Keratinocyte (primary cell): ENCODE results near the gene SPATC1L. TPM values are rescaled to one million over a fixed set of nuclear protein-coding genes. Genes with fewer than 3 reads are reported as not detected.

Experiments
- DNase-seq: peaks from one replicate; pipeline ENCODE4 v3.0.0-alpha.2; 2011; ENCODE audit warnings: low read depth, missing footprints, low spot score
- FAIRE-seq: peaks from 2 replicates; lab custom pipeline; 2011; peaks lifted over from hg19 to GRCh38; lab: Jason Lieb, UNC
- H2AFZ ChIP-seq: 2 replicates; pipeline ENCODE4 v1.6.0; 2012; ENCODE audit warnings: low read length, control low read depth, inconsistent platforms; ENCODE audit not compliant: control insufficient read depth
- H3K27ac ChIP-seq: 2 replicates; pipeline ENCODE4 v1.5.1; 2011; ENCODE audit warnings: low read length; ENCODE audit not compliant: control insufficient read depth, insufficient read depth
- H3K27me3 ChIP-seq: 3 replicates; pipeline ENCODE4 v1.6.0; 2011; ENCODE audit warnings: low read length; ENCODE audit not compliant: control insufficient read depth, insufficient read depth; ENCODE audit errors: extremely low read depth
- H3K36me3 ChIP-seq, 2 experiments: 2 replicates in 1 of 2; 3 replicates in 1 of 2; pipeline ENCODE4 v1.5.1; 2011; ENCODE audit warnings: low read length in 2 of 2, mild to moderate bottlenecking in 1 of 2; ENCODE audit not compliant: control insufficient read depth in 2 of 2, insufficient read depth in 2 of 2; ENCODE audit errors: extremely low read depth in 1 of 2
- H3K4me1 ChIP-seq: 3 replicates; pipeline ENCODE4 v1.5.1; 2011; ENCODE audit warnings: low read length; ENCODE audit not compliant: control insufficient read depth, insufficient read depth; ENCODE audit errors: extremely low read depth
- H3K4me2 ChIP-seq: 3 replicates; pipeline ENCODE4 v1.6.0; 2011; ENCODE audit warnings: low read depth, low read length; ENCODE audit not compliant: control insufficient read depth, insufficient read depth; ENCODE audit errors: extremely low read depth
- H3K4me3 ChIP-seq, 3 experiments: fragments of 200-600 bp in 1 of 3; sonication (generic) in 1 of 3; 2 replicates in 2 of 3; 3 replicates in 1 of 3; pipeline ENCODE4 v1.5.1; 2011 to 2016; ENCODE audit warnings: low read length in 3 of 3, mild to moderate bottlenecking in 3 of 3, control low read depth in 2 of 3, inconsistent platforms in 1 of 3, low read depth in 1 of 3, mixed read lengths in 1 of 3, mixed run types in 1 of 3, moderate library complexity in 1 of 3; ENCODE audit not compliant: control insufficient read depth in 2 of 3, insufficient read depth in 2 of 3; ENCODE audit errors: extremely low read depth in 1 of 3
- H3K79me2 ChIP-seq: 2 replicates; pipeline ENCODE4 v1.6.0; 2012; ENCODE audit warnings: low read length; ENCODE audit not compliant: control insufficient read depth, insufficient read depth
- H3K9ac ChIP-seq: 3 replicates; pipeline ENCODE4 v1.6.0; 2011; ENCODE audit warnings: low read length; ENCODE audit not compliant: control insufficient read depth, insufficient read depth; ENCODE audit errors: extremely low read depth
- H3K9me1 ChIP-seq: 3 replicates; pipeline ENCODE4 v1.6.0; 2011; ENCODE audit warnings: low read length; ENCODE audit not compliant: control insufficient read depth, insufficient read depth; ENCODE audit errors: extremely low read depth
- H3K9me3 ChIP-seq: 2 replicates; pipeline ENCODE4 v1.5.1; 2012; ENCODE audit warnings: low read depth, low read length; ENCODE audit not compliant: control insufficient read depth
- H4K20me1 ChIP-seq: 3 replicates; pipeline ENCODE4 v1.6.0; 2011; ENCODE audit warnings: low read length; ENCODE audit not compliant: control insufficient read depth, insufficient read depth; ENCODE audit errors: extremely low read depth
- EZH2 ChIP-seq: IDR thresholded peaks from one replicate; pipeline ENCODE4 v1.6.1; 2012; ENCODE audit warnings: inconsistent platforms, mild to moderate bottlenecking, low read length, moderate library complexity
- dilution Hi-C: fragments of 300-500 bp; cut with MboI; formaldehyde crosslinking; loops from one replicate; pipeline ENCODE4 v1.7.0; 2020; ENCODE audit warnings: low sequenced_read_pairs; ENCODE audit not compliant: extremely low pct_ligation_motif_present
- polyA plus RNA-seq, 5 experiments: library from polyadenylated mRNA; depleted of rRNA in 3 of 5; stranded (reverse) in 3 of 5; stranded (forward) in 1 of 5; unstranded in 1 of 5; fragments of >200 nt; gene quantifications; 1 replicate in 1 of 5; 2 replicates in 3 of 5; 3 replicates in 1 of 5; pipeline versions ENCODE4 v1.2.1 to v1.2.3, GENCODE V29; 2011 to 2012; ENCODE audit warnings: missing spikeins in 2 of 5, low read depth in 1 of 5, low replicate concordance in 1 of 5
- TF ChIP-seq, protein P1 (sequence below), 3 experiments: IDR thresholded peaks in 1 of 3; conservative IDR thresholded peaks in 1 of 3; optimal IDR thresholded peaks in 1 of 3; 2 replicates in 2 of 3; 3 replicates in 1 of 3; pipeline versions ENCODE3 to v1.5.1; 2011; ENCODE audit warnings: low read length in 3 of 3, mild to moderate bottlenecking in 3 of 3, moderate library complexity in 2 of 3, control low read depth in 1 of 3, inconsistent platforms in 1 of 3; ENCODE audit not compliant: insufficient read depth in 2 of 3; ENCODE audit errors: extremely low read depth in 1 of 3

SPATC1L gene
- polyA plus RNA-seq, 1 donor (not counting 4 experiments of a cell fraction or from before 2014, with no cell fraction given): 1.3 TPM

DNA sequence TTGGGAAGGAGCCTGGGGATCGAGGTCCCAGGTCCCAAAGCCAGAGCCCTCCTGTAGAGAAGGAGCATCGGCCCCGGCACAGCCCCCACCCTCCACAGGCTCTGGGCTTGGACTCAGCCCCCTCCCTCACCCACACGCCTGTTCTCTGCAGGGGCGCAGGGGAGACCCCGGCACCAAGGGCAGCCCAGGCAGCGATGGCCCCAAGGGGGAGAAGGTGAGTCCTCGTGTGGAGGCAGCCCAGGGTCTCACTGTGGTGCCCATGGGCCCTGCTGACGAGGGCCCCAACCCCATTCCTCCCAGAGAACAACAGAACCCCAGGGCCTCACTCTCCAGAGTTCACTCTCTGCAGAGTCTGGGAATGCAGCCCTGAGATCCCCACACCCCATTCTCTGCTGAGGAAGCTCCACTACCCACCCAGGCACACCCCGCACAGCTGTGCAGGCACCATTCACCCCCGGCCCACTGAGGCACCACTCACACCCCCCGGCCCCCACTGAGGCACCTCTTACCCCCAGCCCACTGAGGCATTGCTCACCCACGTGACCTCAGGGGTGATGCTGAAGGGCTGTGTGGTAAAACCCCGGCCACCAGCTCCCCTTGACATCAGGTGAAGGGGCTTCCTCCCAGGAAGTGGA lies 64.5 kb downstream of the SPATC1L start:
- DNase-seq (no peak), FAIRE-seq (no peak)
- Histone ChIP-seq H3K4me1 (no peaks in the 10 kb centered on the region), H3K9me3 (peaks cover 3% of the 10 kb centered on the region), H3K36me3 (no peaks in the 10 kb centered on the region), H3K4me3 (no peak overlapping the region), H3K27ac (no peak overlapping the region), H3K9ac (no peak overlapping the region), H4K20me1 (no peaks in the 10 kb centered on the region), H3K4me2 (no peak overlapping the region), H3K27me3 (no peaks in the 10 kb centered on the region), H2AFZ (no peak overlapping the region), H3K79me2 (no peaks in the 10 kb centered on the region), H3K9me1 (no peaks in the 10 kb centered on the region)
- no peak for TF ChIP-seq EZH2
- TF ChIP-seq, protein P1, sequence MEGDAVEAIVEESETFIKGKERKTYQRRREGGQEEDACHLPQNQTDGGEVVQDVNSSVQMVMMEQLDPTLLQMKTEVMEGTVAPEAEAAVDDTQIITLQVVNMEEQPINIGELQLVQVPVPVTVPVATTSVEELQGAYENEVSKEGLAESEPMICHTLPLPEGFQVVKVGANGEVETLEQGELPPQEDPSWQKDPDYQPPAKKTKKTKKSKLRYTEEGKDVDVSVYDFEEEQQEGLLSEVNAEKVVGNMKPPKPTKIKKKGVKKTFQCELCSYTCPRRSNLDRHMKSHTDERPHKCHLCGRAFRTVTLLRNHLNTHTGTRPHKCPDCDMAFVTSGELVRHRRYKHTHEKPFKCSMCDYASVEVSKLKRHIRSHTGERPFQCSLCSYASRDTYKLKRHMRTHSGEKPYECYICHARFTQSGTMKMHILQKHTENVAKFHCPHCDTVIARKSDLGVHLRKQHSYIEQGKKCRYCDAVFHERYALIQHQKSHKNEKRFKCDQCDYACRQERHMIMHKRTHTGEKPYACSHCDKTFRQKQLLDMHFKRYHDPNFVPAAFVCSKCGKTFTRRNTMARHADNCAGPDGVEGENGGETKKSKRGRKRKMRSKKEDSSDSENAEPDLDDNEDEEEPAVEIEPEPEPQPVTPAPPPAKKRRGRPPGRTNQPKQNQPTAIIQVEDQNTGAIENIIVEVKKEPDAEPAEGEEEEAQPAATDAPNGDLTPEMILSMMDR (optimal IDR thresholded peaks at IDR 0.05 in 1 of 3, IDR thresholded peaks at IDR 0.05 in 1 of 3, conservative IDR thresholded peaks at IDR 0.05 in 1 of 3; ENCODE audit: extremely low read depth in 1 of 3, insufficient read depth in 2 of 3, low read length in 3 of 3): no peak
- dilution Hi-C loops: no loop called here

DNA sequence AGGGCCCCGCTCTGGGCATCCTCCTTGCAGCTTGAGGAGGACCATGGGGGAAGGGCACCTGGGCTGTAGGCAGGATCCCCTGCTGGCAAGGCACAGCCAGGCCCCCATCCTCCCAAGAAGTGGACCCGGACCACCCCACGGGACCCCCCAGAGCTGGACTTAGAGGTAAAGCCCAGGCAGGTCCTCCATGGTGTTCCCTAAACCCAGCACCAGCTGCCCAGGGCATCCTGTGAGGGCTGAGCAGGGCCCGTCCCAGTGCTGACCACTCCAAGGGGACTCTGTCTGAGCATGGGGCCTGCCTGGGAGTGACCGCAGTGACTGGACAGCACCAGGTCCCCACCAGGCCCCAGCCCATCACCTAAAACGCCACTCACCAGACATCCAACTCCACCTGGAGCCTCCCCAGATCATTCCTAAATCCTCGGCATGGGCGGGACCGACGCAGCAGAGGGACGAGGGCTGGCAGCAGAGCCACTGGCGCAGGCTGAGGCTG lies 65.1 kb downstream of the SPATC1L start:
- Histone ChIP-seq H2AFZ (no peak overlapping the region), H3K4me3 (no peak overlapping the region), H3K4me1 (no peaks in the 10 kb centered on the region), H3K4me2 (no peak overlapping the region), H3K27me3 (no peaks in the 10 kb centered on the region), H3K9me1 (no peaks in the 10 kb centered on the region), H4K20me1 (no peaks in the 10 kb centered on the region), H3K36me3 (no peaks in the 10 kb centered on the region), H3K79me2 (no peaks in the 10 kb centered on the region), H3K27ac (no peak overlapping the region), H3K9ac (no peak overlapping the region), H3K9me3 (peaks cover 3% of the 10 kb centered on the region)
- dilution Hi-C loops: no loop called here
- no peak for TF ChIP-seq EZH2
- TF ChIP-seq, protein P1 (optimal IDR thresholded peaks at IDR 0.05 in 1 of 3, IDR thresholded peaks at IDR 0.05 in 1 of 3, conservative IDR thresholded peaks at IDR 0.05 in 1 of 3; ENCODE audit: extremely low read depth in 1 of 3, insufficient read depth in 2 of 3, low read length in 3 of 3): no peak
- DNase-seq (no peak), FAIRE-seq (no peak)
